GM19351 (cell line): ENCODE results near the gene SMG5.
"Not testable (repeated sequence)": the region's sequence is repeated elsewhere in the genome, so short reads cannot be mapped to it uniquely, and the experiment has no call there.

ENCODE experiments used
- ATAC-seq: cut with Tn5 transposase; IDR thresholded peaks from one replicate; pipeline ENCODE4 v1.9.1; 2021; ENCODE audit warnings: mild to moderate bottlenecking, moderate library complexity; ENCODE audit not compliant: unreplicated experiment

SMG5 gene

DNA sequence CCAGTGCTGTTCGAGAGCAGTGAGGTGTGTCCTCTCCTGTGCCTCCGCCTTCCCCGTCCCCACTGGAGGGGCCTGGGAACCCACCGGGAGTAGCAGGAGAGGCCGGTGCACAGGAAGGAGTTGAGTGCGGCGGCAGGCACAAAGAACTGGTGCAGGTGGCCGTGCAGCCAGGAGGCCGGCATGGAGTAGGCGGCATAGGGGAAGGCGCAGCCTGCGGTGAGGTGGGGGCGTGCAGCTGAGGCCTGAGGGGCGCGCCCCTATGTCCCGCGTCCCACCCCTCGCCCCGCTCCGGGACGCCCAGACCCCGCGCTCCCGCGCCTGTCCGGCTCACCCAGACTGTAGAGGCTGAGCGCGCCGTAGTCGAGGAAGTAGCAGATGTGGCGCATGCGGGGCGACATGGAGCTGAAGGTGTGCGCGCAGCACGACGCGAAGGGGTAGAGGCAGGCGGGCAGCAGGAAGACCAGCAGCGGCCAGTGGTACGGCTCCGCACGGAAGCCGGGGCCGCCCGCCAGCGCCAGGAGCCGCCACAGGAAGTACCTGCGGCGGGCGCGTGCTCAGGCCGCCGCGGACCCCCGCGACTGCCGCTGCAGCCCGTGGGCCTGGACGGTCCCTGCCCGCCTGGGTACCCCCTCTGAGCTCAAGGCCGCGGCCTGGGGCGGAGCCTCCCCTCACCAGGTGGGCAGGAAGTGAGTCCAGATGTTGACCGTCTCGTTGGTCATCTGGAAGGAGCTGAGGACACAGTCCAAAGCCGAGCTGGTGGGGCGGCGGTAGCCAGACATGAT, 37.0 kb downstream of the SMG5 start:
- ATAC-seq: no peak

DNA sequence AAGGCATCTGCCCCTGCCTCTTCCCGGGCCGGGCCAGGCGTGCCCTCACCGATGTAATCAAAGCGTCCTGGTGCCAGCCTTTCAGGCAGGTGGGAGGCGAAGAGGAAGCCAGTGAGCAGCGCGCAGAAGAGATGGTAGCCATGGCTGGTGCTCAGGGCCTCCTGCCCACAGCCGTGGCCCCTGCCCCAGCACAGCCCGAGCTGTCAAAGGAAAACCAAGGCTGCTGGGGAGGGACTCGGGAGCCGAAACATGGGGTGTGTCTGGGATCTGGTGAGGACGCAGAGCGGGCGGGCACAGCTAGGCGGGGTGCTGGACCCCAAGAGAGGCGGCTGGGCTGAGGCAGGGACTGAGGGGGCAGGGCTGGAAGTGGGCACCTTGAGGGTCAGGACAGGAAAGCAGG, 37.9 kb downstream of the SMG5 start:
- no peak for ATAC-seq

DNA sequence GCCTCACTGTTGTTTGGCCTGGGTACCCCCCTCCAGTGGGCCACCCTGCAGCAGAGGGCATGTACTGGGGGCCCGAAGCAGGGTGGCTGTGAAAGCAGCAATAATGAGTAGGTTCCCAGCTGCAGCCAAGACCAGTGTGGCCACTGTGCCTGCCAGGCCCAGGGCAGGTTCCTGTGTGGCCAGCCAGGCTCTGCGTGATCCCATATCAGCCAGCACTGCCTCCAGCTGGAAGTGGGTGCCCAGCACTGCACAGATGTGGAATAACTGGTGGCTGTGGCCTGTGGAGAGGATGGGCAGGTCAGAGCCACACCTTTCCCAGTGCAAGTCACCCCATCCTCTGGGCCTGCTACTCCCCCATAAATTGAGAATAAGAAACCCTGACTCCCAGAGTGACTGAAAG, 38.5 kb downstream of the SMG5 start:
- no peak for ATAC-seq

DNA sequence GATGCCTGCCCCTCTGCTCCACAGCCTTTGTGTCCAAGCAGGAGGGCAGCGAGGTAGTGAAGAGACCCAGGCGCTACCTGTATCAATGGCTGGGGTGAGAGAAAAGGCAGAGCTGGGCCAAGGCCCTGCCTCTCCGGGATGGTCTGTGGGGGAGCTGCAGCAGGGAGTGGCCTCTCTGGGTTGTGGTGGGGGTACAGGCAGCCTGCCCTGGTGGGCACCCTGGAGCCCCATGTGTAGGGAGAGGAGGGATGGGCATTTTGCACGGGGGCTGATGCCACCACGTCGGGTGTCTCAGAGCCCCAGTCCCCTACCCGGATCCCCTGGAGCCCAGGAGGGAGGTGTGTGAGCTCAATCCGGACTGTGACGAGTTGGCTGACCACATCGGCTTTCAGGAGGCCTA, 39.9 kb downstream of the SMG5 start:
- no peak for ATAC-seq

DNA sequence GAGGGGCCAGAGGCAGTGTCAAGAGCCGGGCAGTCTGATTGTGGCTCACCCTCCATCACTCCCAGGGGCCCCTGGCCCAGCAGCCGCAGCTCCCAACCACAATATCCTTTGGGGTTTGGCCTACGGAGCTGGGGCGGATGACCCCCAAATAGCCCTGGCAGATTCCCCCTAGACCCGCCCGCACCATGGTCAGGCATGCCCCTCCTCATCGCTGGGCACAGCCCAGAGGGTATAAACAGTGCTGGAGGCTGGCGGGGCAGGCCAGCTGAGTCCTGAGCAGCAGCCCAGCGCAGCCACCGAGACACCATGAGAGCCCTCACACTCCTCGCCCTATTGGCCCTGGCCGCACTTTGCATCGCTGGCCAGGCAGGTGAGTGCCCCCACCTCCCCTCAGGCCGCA, 40.7 kb downstream of the SMG5 start, which contains the start of gene BGLAP:
Gene BGLAP, plus strand, starts transcription at position 259 of the 400 bp plus-strand sequence. Its CDS starts 48 bp downstream, at position 307.
- ATAC-seq: no peak

DNA sequence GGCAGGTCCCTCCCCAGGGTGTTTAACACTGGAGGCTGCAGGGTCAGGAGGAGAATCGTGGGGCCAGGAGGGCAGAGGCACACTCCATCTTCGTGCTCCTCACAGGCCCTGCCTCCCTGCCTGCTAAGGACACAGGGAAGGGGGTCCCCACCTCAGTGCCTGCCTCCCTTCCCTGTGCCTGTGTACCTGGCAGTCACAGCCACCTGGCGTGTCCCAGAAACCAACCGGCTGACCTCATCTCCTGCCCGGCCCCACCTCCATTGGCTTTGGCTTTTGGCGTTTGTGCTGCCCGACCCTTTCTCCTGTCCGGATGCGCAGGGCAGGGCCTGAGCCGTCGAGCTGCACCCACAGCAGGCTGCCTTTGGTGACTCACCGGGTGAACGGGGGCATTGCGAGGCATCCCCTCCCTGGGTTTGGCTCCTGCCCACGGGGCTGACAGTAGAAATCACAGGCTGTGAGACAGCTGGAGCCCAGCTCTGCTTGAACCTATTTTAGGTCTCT, 41.3 kb downstream of the SMG5 start:
- ATAC-seq: no peak

DNA sequence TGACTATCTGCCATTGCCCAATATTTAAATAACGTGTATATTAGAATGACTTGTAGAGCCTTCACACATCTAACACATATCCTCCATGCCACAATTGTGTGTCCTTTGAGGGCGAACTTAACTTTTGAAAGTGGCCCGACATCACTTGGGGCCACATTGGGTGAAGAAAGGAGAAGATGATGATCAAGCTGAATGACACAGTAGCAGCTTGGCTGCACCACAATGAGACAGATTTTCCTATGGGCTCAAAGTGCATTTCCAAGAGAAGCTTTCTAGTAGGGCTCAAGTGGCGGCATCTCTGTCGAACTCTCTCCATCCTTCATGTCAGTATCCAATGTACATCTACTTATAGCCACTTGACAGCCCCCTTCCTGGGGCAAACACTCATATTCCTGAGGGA, 44.4 kb downstream of the SMG5 start:
- ATAC-seq: no peak

DNA sequence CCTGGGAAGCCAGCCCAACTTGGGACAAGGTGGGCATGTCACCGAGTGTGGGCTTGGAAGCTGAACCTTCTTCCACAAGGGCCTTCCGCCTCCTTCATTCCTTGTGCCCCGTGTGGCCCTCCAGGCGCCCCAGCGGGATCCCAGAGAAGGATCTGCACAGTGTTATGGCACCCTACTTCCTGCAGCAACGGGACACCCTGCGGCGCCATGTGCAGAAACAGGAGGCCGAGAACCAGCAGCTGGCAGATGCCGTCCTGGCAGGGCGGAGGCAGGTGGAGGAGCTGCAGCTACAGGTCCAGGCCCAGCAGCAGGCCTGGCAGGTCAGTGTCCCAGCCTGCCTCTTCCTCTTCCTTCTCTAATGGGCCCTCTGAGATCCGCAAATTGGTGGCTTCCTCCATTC, 46.5 kb downstream of the SMG5 start:
- no peak for ATAC-seq

DNA sequence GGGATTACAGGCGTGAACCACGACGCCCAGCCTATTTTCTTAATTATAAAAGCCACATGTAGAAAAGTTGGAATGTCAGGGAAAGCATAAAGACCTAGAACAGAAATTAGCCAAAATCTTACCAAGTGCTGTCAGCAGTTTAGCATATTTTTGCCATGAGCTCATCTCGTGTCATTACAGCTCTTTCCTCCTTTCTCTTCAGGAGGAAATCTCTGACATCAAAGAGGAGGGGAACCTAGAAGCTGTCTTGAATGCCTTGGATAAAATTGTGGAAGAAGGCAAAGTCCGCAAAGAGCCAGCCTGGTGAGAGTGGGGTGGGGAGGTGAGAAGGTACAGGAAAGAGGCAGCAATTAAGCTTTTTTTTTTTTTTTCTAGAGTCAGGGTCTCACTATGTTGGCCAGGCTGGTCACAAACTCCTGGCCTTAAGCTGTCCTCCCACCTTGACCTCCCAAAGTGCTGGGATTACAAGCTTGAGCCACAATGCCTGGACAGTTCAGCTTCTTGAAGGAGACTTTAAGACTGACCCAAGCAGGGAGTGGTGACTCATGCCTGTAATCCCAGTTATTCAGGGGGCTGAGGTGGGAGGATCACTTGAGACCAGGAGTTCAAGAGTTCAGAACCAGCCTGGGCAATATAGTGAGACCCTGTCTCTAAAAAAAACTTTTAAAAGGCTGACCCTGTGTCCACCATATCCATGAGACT, 49.0 kb downstream of the SMG5 start:
- no peak for ATAC-seq

DNA sequence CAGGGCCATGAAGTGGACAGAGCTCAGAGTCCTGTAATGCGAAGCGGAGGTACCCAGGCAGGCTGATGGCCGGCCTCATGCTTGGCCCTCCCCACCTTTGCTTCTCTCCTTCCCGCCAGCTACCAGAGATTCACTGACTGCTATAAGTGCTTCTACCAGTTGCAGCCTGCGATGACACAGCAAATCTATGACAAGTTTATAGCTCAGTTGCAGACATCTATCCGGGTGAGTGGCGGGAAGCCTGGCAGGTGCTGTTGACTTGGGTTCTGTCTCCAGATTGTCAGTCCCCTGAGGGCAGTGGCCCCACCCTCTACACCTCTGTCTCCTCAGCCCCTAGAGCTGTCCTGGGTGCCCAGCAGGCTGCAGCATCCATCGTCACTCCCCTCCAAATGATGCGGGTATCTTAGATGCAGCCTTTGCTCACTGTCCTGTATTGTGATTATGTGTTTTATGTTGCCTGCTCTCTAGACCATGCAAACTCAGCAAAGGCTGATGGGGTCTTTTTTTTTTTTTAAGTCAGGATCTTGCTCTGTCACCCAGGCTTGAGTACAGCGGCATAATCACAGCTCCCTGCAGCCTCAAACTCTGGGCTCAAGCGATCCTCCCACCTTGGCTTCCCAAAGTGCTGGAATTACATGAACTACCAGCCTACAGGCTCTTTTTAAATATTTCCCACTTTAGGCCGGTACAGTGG, 50.3 kb downstream of the SMG5 start:
- no peak for ATAC-seq

DNA sequence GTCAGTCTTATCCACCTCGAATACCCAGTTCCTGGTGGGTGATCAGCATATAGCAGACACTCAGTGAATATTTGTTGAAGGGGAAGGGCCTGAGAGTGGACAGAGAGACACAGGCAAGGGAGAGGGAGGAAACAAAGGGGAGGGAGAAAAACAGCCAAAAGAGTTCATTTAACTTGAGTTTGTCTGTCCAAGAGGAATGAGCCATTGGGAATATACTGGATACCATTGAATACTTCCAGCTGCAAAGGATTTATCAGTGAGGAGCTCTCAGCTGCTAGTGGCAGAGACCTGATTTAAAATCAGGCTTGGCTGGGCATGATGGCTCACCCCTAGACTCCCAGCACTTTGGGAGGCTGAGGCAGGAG, 52.2 kb downstream of the SMG5 start:
- no peak for ATAC-seq

DNA sequence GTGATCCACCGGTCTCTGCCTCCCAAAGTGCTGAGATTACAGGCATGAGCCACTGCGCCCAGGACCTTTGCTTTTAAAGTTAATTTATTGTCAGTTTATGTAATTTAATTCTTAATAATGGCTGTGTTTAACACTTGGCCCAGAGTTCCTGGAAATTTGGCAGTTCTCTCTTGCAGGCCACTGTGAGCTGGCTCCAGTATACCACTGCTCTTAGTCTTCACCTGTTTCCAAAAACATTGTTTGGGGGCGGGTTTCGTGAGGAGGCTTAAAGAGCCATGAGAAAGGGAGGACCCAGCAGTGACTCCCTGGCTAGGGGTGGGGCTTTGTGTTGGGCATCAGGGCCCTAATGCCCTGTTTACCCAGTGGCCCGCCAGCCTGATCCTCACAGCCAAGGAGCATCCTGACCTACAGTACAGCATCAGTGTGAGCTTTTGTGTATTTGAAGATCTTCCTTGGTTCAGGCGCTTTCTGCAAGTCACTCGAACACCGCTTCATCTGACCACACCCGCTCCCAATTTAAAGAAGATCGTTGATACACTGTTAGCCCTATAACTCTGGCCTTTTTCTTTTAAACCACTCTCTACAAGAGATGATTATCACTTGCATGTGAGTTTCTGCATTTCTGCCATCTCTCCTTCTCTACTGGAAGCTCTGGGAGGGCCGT, 52.7 kb downstream of the SMG5 start:
- no peak for ATAC-seq

DNA sequence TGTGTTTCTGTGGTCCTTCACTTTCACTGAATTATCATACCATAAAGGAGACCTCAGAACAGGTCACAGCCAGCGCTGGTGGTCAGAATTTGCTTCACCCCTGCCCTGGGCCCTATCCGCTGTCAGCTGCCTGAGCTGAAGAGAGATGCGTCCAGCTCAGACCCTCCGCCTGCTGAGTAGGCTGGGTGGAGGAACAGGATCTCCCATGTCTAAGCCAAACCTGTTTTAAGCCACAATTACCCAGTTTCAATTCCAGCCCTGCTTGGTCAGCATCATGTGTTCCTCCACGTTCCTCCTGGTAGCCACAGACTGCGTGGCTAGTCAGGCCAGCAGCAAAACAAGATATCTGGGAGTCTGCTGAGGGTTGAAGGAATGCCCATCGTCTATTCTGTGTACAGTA, 54.1 kb downstream of the SMG5 start:
- no peak for ATAC-seq

DNA sequence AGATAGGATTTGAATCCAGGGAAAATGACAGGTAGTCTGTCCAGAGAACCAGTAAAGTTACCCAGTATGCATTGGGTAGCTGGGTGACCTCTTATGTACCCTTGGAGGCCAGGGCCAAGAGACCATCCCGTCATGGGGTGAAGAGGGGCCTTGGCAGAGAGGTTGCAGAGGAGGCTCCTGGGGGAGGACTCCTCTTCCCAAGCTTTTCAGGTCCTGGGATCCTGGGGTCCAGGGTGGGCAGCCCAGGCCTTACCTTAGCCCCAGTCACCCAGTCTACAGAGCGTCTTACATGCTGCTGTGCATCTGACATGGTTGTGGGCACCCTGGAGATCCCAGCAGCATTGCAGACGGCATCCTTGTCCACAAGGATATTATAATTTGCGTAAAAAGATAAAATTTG, 55.8 kb downstream of the SMG5 start:
- peak; percentile 4 for ATAC-seq

DNA sequence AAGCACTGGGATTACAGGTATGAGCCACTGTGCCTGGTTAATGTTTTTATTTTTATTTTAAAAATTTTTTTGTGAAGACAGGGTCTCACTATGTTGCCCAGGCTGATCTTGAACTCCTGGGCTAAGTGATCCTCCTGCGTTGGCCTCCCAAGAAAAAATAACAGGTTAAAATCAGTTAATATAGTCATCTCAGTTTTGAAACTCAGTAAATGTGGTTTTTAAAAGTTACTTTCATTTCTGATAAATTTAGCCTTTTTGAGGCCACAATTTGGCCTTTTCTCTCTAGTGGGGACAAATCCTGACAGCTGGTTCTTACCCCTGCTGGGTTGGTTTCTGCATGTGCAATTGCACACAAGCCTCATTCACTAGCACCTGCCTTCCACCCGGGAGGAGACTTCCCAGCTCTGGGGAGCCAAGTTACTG, 56.5 kb downstream of the SMG5 start:
- ATAC-seq: peak; percentile 71

DNA sequence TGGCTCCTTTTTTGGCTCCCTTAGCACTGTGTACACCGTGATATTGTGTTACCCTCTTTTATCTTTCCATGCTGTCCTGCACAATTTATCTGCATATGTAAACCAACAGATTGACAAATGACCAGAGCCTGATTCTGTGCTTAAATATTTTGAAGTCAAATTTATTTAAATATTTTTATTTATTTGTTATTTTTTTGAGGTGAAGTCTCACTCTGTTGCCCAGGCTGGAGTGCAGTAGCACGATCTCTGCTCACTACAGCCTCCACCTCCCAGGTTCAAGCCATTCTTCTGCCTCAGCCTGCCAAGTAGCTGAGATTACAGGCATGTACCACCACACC, 57.0 kb downstream of the SMG5 start:
- no peak for ATAC-seq

DNA sequence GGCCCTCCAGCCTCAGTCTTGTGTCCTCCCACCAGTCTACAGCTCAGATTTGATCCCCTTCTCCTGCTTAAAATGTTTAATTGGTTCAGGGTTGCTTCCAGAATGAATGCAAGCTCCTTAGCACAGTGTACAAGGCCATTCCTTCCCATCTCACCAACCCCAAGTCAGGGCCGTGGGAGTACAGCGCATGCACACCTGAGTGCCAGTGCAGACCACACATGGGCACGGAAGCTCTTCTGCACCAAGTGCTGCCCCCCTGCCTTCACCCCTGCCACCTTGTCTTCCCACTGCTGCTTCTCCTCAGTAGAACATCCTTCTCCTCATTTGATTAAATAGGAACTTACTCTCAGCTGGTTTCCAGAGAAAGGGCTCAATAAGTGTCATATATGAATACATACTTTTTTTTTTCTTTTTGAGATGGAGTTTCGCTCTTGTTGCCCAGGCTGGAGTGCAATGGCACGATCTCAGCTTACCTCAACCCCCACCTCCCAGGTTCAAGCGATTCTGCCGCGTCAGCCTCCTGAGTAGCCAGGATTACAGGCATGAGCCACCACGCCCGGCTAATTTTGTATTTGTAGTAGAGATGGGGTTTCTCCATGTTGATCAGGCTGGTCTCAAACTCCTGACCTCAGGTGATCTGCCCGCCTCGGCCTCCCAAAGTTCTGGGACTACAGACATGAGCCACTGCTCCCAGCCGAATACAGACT, 60.5 kb downstream of the SMG5 start:
- no peak for ATAC-seq

DNA sequence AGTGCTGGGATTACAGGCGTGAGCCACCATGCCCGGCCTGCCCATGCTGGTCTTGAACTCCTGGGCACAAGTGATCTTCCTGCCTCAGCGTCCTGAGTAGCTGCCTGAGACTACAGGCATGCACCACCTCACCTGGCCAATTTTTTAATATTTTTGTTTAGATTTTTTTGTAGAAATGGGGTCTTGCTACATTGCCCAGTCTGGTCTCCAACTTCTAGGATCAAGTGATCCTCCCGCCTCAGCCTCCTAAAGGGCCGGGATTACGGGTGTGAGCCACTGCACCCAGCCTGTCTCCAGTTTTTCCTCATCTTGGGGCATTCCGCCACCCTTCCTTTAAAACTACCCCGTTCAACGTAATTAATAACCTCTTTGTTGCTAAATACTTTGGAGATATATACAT, 62.4 kb downstream of the SMG5 start:
- no peak for ATAC-seq

DNA sequence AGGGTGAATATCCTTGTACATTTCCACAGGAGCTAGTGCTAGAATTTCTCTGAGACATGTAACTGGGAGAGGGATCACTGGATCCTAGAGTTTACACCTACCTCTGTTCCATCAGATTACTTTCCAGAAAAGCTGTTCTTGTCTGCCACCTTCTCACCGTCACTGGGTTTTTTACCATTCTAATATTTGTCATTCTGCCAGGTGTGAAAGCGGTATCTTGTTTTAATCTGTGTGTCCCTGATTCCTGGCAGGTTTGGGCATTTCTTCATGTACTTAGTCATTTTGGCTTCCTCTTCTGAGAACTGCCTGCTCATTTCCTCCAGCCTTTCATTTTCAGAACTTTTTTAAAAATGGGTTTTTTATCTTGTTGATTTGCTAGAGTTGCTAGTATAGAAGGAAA, 64.8 kb downstream of the SMG5 start:
- no peak for ATAC-seq

DNA sequence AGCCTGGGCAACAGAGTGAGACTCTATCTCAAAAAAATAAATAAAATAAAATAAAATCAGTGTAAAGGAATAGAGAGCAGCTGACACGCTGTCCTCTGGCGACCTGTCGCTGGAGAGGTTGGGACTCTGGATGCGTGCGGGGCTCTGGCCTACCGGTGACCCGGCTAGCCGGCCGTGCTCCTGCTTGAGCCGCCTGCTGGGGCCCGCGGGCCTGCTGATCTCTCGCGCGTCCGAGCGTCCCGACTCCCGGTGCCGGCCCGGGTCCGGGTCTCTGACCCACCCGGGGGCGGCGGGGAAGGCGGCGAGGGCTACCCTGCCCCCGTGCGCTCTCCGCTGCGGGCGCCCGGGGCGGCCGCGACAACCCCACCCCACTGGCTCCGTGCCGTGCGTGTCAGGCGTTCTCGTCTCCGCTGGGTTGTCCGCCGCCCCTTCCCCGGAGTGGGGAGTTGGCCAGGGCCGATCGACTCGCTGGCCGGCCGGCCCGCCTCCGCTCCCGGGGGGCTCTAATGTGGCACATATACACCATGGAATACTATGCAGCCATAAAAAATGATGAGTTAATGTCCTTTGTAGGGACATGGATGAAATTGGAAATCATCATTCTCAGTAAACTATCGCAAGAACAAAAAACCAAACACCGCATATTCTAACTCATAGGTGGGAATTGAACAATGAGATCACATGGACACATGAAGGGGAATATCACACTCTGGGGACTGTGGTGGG, 66.1 kb downstream of the SMG5 start:
- not testable (repeated sequence) for ATAC-seq
